NCI-H446 treated with DMSO at 0.1 percent for 48 hours (cell line): Measurements from ENCODE around the gene FRK.
"Not testable (repeated sequence)": the region's sequence is repeated elsewhere in the genome, so short reads cannot be mapped to it uniquely, and the experiment has no call there.

Source experiments
- DNase-seq: peaks from one replicate; lab custom pipeline; 2025; lab: John Stamatoyannopoulos, UW

FRK gene

GRCh38 chr6:115944829-115945228 is 115.9 kb downstream of the FRK start:
- DNase-seq, result not testable (repeated sequence)

DNA sequence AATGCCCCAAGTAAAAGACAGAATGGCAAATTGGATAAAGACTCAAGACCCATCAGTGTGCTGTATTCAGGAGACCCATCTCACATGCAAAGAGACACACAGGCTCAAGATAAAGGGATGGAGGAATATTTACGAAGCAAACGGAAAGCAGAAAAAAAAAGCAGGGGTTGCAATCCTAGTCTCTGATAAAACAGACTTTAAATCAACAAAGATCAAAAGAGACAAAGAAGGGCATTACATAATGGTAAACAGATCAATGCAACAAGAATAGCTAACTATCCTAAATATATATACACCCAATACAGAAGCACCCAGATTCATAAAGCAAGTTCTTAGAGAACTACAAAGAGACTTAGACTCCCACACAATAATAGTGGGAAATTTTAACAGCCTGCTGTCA is 123.2 kb downstream of the FRK start:
- not testable (repeated sequence) for DNase-seq

DNA sequence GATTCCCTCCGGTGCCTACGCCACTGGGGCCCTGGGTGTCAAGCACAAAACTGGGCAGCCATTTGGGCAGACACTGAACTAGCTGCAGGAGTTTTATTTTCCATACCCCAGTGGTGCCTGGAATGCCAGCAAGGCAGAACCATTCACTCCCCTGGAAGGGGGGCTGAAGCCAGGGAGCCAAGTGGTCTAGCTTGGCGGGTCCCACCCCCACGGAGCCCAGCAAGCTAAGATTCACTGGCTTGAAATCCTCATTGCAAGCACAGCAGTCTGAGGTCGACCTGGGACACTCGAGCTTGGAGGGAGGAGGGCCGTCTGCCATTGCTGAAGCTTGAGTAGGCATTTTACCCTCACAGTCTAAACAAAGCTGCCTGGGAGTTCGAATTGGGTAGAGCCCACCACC is 125.3 kb downstream of the FRK start:
- DNase-seq, result no peak

DNA sequence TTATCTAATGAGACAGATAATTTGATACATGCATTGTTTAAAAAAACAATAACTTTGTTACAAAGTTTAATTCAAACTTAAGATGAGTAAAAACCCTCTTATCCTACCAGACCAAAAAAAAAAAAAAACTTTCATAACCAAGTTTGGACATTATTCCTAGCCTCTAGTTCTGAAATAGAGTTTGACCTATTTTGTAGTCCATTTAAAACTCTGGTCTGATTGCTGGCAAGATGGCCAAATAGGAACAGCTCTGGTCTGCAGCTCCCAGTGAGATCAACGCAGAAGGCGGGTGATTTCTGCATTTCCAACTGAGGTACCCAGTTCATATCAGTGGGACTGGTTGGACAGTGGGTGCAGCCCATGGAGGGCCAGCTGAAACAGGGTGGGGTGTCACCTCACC is 125.9 kb downstream of the FRK start:
- no peak for DNase-seq

GRCh38 chr6:115934145-115934544 is 126.5 kb downstream of the FRK start:
- no peak for DNase-seq

GRCh38 chr6:115932481-115932880 is 128.2 kb downstream of the FRK start:
- peak; percentile 71 for DNase-seq

- DNase-seq, result not testable (repeated sequence)
Measured at GRCh38 chr6:115928000-115928399, 132.7 kb downstream of the FRK start.

DNA sequence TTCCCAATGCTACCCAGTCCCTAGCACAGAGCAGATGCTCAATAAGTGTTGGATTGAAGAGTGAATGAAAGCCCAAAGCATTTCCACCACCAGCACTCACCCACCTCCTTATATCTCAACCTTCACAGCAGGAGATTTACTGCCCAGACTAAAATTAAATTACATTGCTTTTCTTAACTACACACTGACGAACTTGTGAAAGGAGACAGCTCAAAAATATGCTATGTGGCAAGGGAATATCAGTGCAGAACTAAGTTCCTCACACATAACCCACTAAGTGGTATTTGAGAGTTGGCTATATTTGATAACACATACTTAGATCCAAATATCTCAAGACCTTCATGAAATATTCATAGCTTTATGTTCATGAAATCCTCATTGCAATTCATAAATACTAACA is 137.7 kb downstream of the FRK start:
- no peak for DNase-seq

- no peak for DNase-seq
Measured at GRCh38 chr6:115914098-115914497, 146.6 kb downstream of the FRK start.

- peak; percentile 46 for DNase-seq
Measured at GRCh38 chr6:115909923-115910546, 150.7 kb downstream of the FRK start.

DNA sequence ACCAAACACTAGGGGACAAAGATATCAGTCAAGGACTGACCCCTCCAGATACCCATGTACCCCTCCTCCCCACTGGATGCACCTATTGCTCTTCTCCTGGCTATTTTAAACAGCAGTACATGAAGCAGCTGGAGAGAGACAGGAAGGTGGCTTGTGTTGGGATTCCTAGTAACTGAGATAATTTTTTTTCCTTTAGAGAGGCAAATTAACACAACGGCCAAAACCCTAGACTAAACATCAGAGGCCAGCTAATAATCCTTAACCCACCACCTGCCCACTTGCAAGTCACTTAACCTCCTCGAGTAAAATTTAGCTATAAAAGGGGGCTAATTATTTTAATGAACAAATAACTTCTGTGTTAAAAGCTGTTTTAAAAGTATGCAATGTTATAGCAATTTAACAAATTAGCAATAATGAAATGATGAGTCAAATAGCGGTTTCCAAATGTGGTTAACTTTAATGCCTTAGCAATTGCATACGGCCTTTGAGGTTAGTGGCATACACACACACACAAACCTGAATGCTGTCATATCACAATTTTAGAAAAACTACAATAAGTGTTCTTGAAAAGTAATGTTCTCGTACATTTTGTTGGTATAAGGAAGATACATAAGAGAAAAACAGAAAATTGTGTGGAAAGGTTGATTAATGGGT is 151.7 kb downstream of the FRK start:
- DNase-seq, result no peak

DNA sequence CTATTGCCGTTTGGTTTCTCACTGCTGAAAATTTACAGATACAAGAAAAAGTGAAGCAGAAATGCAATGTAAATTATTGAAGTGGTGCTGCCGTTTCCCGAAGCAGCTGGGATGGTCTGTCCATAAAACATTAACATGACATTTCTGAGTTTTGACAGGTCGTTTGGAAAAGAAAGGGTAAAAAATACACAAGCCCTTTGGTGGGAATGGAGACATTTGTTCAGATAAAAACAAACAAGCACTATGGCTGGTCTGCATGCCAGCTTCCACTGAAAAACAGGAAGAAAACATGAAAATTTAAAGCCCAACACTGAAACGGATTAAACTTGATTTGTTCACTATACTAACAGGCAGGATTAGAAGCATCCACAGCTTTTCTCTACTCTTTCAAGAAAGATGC is 155.2 kb downstream of the FRK start:
- no peak for DNase-seq

DNA sequence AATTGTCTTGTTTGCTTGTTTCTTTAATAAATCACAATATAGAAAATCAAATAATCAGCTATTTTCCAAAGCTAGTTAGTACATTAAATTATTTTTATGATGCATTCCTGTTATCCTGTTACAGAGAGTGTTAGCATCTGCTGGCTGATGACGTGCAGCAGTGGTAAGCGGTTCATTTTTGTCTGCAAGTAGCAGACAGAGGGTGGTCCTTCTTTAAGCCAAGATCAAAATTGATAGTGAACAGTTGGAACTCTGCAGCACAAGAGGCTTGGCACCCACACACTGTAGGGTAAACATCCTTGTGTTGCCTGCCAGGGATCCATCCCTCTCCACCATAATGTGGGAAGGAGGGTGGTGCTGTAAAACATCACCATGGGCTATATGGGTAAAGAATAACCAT is 158.3 kb downstream of the FRK start:
- DNase-seq, result peak; percentile 78

- DNase-seq, result peak; percentile 85
Measured at GRCh38 chr6:115901896-115902295, 158.8 kb downstream of the FRK start.

DNA sequence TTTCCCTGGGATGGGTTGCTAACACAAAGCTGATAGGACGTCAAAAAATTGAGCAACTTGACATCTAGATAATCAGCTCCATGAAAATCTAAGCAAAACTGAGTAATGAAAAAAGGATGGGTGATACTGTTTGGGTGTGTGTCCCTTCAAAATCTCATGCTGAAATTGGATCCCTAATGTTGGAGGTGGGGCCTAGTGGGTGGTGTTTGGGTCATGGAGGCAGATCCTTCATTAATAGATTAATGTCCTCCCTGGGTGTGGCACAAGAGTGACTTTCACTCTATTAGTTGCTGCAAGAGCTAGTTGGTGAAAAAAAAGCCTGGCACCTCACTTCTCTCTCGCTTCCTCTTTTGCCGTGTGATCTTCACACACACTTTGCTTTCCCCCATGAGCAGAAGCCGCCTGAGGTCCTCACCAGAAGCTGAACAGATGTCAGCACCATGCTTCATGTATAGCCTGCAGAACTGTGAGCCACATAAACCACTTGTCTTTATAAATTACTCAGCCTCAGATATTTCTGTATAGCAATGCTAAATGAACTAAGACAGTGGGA is 160.9 kb downstream of the FRK start:
- no peak for DNase-seq

DNA sequence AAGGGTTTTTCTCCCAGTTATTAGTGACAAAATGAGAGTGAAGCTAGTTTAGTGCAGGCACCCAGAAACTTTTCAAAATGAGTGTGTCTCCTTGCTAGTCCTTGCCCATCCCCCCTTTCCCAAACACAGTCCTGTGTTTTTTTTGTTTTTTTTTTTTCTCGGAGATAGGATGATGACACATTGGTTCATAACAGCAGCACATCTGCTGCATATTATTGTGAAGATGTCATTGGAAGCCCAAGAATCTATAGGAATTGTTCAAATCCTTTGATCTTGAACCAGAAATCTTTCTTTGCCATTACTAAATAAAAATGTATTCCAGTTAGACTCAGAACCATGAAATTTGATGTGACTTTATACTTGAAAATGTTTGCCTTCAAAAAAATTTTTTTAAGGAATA is 162.4 kb downstream of the FRK start:
- no peak for DNase-seq

GRCh38 chr6:115896538-115897129 is 164.1 kb downstream of the FRK start:
- DNase-seq, result peak; percentile 14

GRCh38 chr6:115894426-115894992 is 166.2 kb downstream of the FRK start:
- DNase-seq, result no peak

DNA sequence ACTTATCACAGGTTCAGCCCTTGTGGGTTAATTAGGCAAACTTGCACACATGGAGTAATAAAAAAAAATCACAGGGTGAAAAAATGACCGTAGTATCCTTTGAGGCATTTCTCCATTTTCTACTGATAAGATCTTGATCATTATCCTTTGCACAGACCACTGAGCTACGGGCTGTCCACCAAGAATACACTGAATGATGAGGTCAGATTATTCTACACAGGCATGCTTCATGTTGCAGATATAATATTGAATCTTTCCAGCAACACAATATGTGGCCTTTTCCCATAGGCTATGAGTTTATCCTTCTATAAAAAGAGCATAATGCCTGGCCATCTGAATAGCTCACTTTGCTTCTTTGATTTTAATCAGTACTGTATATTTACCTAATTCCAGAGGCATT is 168.9 kb downstream of the FRK start:
- DNase-seq, result no peak

- DNase-seq, result no peak
Measured at GRCh38 chr6:115891111-115891669, 169.5 kb downstream of the FRK start.

DNA sequence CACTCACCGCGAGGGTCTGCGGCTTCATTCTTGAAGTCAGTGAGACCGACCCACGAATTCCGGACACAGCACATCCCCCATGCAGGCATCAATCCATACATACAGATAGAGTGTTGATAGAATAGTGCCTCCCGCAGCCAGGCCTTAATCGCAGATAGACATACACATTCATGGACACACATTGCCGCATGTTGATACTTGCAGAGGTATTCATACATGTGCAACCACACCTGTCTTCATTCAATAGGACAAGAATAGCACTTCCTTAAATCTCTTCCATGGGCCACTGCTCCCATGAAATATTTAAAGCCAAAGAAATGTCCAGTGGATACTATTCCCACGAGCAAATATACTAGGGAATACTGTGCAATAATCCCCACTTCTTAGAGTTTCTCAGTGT is 170.5 kb downstream of the FRK start:
- no peak for DNase-seq

DNA sequence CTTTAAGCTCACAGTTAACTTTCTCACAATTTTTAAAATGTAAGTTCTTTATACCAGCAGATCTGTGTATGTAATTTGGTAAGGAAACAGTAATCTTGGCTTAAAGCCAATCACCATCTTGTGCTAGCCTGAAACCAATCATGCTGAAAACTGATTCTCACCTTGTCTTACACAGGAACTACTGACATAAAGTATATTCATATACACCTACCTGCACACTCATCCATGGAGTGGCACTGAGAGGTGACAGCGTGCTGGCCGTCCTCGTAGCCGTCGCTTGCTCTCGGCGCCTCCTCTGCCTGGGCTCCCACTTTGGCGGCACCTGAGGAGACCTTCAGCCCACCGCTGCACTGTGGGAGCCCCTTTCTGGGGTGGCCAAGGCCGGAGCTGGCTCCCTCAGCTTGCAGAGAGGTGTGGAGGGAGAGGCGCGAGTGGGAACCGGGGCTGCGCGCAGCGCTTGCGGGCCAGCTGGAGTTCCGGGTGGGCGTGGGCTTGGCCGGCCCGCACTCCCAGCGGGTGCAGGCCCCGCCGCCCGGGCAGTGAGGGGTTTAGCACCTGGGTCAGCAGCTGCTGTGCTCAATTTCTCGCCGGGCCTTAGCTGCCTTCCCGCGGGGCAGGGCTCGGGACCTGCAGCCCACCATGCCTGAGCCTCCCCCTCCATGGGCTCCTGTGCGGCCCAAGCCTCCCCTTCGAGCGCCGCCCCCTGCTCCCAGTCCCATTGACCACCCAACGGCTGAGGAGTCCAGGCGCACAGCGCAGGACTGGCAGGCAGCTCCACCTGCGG is 171.8 kb downstream of the FRK start:
- DNase-seq, result not testable (repeated sequence)
